Measurements from ENCODE around the gene KRTAP5-2. TPM values are rescaled to one million over a fixed set of nuclear protein-coding genes. Genes with fewer than 3 reads are reported as not detected.
"Not testable (repeated sequence)": the region's sequence is repeated elsewhere in the genome, so short reads cannot be mapped to it uniquely, and the experiment has no call there.

Gene KRTAP5-2
- total RNA-seq, 1 donor from 2014 or later, result 3.1 TPM

GRCh38 chr11:1628506-1629325 is 30.6 kb upstream of the KRTAP5-2 start:
- DNase-seq, result no peak

- DNase-seq, result no peak
These were observed 27.4 kb upstream of the KRTAP5-2 start for GRCh38 chr11:1625541-1625940.

- no peak for DNase-seq
These were observed 26.5 kb upstream of the KRTAP5-2 start for GRCh38 chr11:1624621-1625020.

- no peak for DNase-seq
These were observed 25.6 kb upstream of the KRTAP5-2 start for GRCh38 chr11:1623716-1624115.

GRCh38 chr11:1622086-1622485 is 24.0 kb upstream of the KRTAP5-2 start, which contains the start of gene KRTAP5-4:
Gene KRTAP5-4 (minus strand): TSS chr11:1622138. CDS start chr11:1622093, 45 bp downstream.
- no peak for DNase-seq

- DNase-seq, result no peak
These were observed 21.4 kb upstream of the KRTAP5-2 start for GRCh38 chr11:1619449-1619848.

- peak; percentile 71 for DNase-seq
These were observed 20.1 kb upstream of the KRTAP5-2 start for GRCh38 chr11:1618231-1618630.

GRCh38 chr11:1608363-1608762 is 10.3 kb upstream of the KRTAP5-2 start, which contains the start of gene KRTAP5-3:
Gene KRTAP5-3 (minus strand): TSS chr11:1608463. CDS start chr11:1608385, 78 bp downstream.
- no peak for DNase-seq

- DNase-seq, result not testable (repeated sequence)
These were observed 9.8 kb upstream of the KRTAP5-2 start for GRCh38 chr11:1607901-1608300.

- DNase-seq, result not testable (repeated sequence)
These were observed 9.2 kb upstream of the KRTAP5-2 start for GRCh38 chr11:1607156-1607845.

GRCh38 chr11:1605923-1606322 is 7.8 kb upstream of the KRTAP5-2 start:
- DNase-seq, result not testable (repeated sequence)

GRCh38 chr11:1604711-1605110 is 6.6 kb upstream of the KRTAP5-2 start:
- no peak for DNase-seq

GRCh38 chr11:1604181-1604580 is 6.1 kb upstream of the KRTAP5-2 start:
- DNase-seq, result no peak

GRCh38 chr11:1603629-1604028 is 5.5 kb upstream of the KRTAP5-2 start:
- DNase-seq, result no peak

- not testable (repeated sequence) for DNase-seq
These were observed 3.6 kb upstream of the KRTAP5-2 start for GRCh38 chr11:1601663-1602062.

- no peak for DNase-seq
These were observed 2.5 kb upstream of the KRTAP5-2 start for GRCh38 chr11:1600626-1601025.

GRCh38 chr11:1598816-1599215 is 722 bp upstream of the KRTAP5-2 start:
- DNase-seq, result no peak

- DNase-seq, result not testable (repeated sequence)
These were observed 312 bp upstream of the KRTAP5-2 start for GRCh38 chr11:1598406-1598805.

GRCh38 chr11:1597331-1597993 is 632 bp downstream of the KRTAP5-2 start:
- DNase-seq, result no peak

GRCh38 chr11:1596576-1597121 is 1.4 kb downstream of the KRTAP5-2 start:
- not testable (repeated sequence) for DNase-seq

GRCh38 chr11:1595994-1596575 is 2.0 kb downstream of the KRTAP5-2 start:
- DNase-seq, result not testable (repeated sequence)

GRCh38 chr11:1592628-1593027 is 5.5 kb downstream of the KRTAP5-2 start:
- DNase-seq, result no peak
